ENCODE results near the gene VAMP2. TPM values are rescaled to one million over a fixed set of nuclear protein-coding genes. Genes with fewer than 3 reads are reported as not detected.

The VAMP2 gene
- total RNA-seq, 4 donors from 2014 or later: 10.9 to 37.0 (median 25.7) TPM

- Histone ChIP-seq H3K36me3 (no peaks in the 10 kb centered on the region), H3K27ac (peak overlapping the region; percentile 86 to 99 (median 97)), H3K4me3 (peak overlapping the region; percentile 59 to 98 (median 84)), H3K4me1 (peaks cover 37 to 42% of the 10 kb centered on the region in 2 donors), H3K9me3 (no peaks in the 10 kb centered on the region), H3K27me3 (no peaks in the 10 kb centered on the region)
- DNase-seq (no peak), ATAC-seq (no peak)
- TF ChIP-seq POLR2A (IDR thresholded peaks at IDR 0.05): no peak
- TF ChIP-seq, protein P1, sequence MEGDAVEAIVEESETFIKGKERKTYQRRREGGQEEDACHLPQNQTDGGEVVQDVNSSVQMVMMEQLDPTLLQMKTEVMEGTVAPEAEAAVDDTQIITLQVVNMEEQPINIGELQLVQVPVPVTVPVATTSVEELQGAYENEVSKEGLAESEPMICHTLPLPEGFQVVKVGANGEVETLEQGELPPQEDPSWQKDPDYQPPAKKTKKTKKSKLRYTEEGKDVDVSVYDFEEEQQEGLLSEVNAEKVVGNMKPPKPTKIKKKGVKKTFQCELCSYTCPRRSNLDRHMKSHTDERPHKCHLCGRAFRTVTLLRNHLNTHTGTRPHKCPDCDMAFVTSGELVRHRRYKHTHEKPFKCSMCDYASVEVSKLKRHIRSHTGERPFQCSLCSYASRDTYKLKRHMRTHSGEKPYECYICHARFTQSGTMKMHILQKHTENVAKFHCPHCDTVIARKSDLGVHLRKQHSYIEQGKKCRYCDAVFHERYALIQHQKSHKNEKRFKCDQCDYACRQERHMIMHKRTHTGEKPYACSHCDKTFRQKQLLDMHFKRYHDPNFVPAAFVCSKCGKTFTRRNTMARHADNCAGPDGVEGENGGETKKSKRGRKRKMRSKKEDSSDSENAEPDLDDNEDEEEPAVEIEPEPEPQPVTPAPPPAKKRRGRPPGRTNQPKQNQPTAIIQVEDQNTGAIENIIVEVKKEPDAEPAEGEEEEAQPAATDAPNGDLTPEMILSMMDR (IDR thresholded peaks at IDR 0.05 in 4 of 5, conservative IDR thresholded peaks at IDR 0.05 in 1 of 5): no peak
- intact Hi-C loops (cut with DNase I; ENCODE audit: low total_unique reads) (no loop called here), in situ Hi-C loops (cut with MboI; ENCODE audit: low sequenced_read_pairs in 4 of 4) (loop anchor here in 1 of 4 donors (5.0 to 10.0 kb wide), 2 partner anchors 33 to 64 kb away; partner anchors contain the start of gene HES7)
Observed at GRCh38 chr17:8189041-8189710, 26.4 kb upstream of the VAMP2 start.

DNA sequence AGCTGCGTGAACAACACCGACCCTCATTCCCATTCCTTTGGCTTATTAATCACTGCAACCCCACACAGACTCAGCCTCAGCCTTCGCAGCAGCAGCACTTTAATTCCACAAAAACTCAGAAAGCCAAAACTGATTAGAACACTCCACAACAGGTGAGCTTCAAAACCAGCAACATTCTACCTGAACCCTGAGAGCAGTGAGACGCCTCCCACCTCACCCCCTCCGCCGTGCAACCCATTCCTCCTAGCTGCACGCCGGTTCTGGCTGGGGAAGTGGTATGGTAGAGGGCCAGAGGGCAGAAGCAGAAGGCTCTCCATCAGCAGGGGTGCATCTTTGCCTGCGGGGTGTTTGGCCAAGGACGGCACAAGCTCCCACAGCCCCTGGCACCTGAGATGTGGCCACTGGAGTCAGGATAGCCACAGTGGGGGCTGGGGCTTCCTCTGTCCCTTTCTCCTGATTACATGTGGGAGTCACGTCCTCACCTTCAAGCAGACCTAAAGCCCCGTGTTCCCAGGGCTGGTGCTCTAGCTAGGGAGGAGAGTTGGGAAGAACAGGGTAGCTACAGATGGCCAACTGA, 25.6 kb upstream of the VAMP2 start:
- ATAC-seq (no peak), DNase-seq (no peak)
- peak overlapping the region; percentile 86 to 99 (median 97) for H3K27ac ChIP-seq
- TF ChIP-seq, protein P1 (IDR thresholded peaks at IDR 0.05 in 4 of 5, conservative IDR thresholded peaks at IDR 0.05 in 1 of 5): no peak
- TF ChIP-seq POLR2A (IDR thresholded peaks at IDR 0.05): no peak
- peaks cover 37 to 42% of the 10 kb centered on the region in 2 donors for H3K4me1 ChIP-seq
- peak overlapping the region; percentile 59 to 98 (median 84) for H3K4me3 ChIP-seq
- H3K9me3 ChIP-seq: no peaks in the 10 kb centered on the region
- H3K36me3 ChIP-seq: no peaks in the 10 kb centered on the region
- no peaks in the 10 kb centered on the region for H3K27me3 ChIP-seq
- intact Hi-C loops (cut with DNase I; ENCODE audit: low total_unique reads): no loop called here
- in situ Hi-C loops (cut with MboI; ENCODE audit: low sequenced_read_pairs in 4 of 4): loop anchor here in 1 of 4 donors (5.0 to 10.0 kb wide), 2 partner anchors 34 to 64 kb away; partner anchors contain the start of gene HES7

DNA sequence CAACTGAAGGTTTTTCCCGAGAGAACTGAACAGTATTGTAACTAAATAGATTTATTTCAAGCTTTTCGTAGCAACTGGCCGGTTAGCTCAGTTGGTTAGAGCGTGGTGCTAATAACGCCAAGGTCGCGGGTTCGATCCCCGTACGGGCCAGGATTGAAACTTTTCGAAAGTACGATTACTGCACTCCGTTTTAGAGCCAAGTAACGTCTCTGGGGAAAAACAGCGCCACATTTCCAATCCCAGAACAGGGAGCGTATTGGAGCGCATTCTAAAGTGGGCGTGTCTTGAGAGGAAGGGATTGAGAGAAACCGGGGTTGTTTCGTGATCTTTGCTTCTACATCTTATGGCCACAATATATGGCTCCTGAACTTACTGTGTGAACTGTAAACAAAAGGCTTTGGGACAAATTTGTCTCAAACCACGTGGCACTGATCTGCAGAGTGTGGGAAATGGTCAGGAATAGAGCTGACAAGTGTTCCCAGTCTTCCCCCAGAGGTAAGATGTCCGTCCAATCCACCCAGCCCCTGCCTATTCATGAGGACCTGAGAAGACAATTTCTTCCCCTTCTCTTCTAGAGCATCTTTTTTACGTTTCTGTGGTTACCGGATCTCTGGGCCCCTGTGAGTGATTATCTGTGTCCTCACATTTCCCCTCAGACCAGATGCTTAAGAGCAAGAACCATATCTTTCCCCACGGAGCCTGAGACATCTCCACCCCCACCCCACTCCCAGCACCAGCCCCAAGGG, 24.9 kb upstream of the VAMP2 start:
- TF ChIP-seq, protein P1 (IDR thresholded peaks at IDR 0.05 in 4 of 5, conservative IDR thresholded peaks at IDR 0.05 in 1 of 5): no peak
- peak in 1 of 2 donors; percentile 12 for TF ChIP-seq POLR2A (IDR thresholded peaks at IDR 0.05)
- Histone ChIP-seq H3K9me3 (no peaks in the 10 kb centered on the region), H3K4me1 (peaks cover 35 to 39% of the 10 kb centered on the region in 2 donors), H3K36me3 (no peaks in the 10 kb centered on the region), H3K27ac (peak overlapping the region; percentile 86 to 99 (median 97)), H3K27me3 (no peaks in the 10 kb centered on the region), H3K4me3 (peak overlapping the region; percentile 59 to 98 (median 84))
- peak; percentile 42 to 48 for ATAC-seq
- in situ Hi-C loops (cut with MboI; ENCODE audit: low sequenced_read_pairs in 4 of 4): loop anchor here in 1 of 4 donors (5.0 to 10.0 kb wide), 2 partner anchors 35 to 63 kb away; partner anchors contain the start of gene HES7
- intact Hi-C loops (cut with DNase I; ENCODE audit: low total_unique reads): loop anchor here (1.0 to 2.0 kb wide), 4 partner anchors 29 to 68 kb away; partner anchors contain the start of gene CTC1
- DNase-seq: peak; percentile 83 to 89

GRCh38 chr17:8186787-8187516, 24.2 kb upstream of the VAMP2 start:
- peaks cover 30 to 35% of the 10 kb centered on the region in 2 donors for H3K4me1 ChIP-seq
- H3K9me3 ChIP-seq: no peaks in the 10 kb centered on the region
- peak; percentile 68 to 71 for ATAC-seq
- intact Hi-C loops (cut with DNase I; ENCODE audit: low total_unique reads) (loop anchor here (1.0 to 2.0 kb wide), 5 partner anchors 14 to 68 kb away; partner anchors contain the start of gene CTC1), in situ Hi-C loops (cut with MboI; ENCODE audit: low sequenced_read_pairs in 4 of 4) (loop anchor here in 1 of 4 donors (5.0 to 10.0 kb wide), 2 partner anchors 35 to 62 kb away; partner anchors contain the start of gene HES7)
- DNase-seq: peak; percentile 88 to 95
- H3K27ac ChIP-seq: peak overlapping the region; percentile 86 to 99 (median 97)
- peak overlapping the region; percentile 59 to 98 (median 80) for H3K4me3 ChIP-seq
- TF ChIP-seq, protein P1 (IDR thresholded peaks at IDR 0.05 in 4 of 5, conservative IDR thresholded peaks at IDR 0.05 in 1 of 5): peak in 2 of 5 experiments; percentile 34 to 57
- no peak for TF ChIP-seq POLR2A (IDR thresholded peaks at IDR 0.05)
- H3K36me3 ChIP-seq: no peaks in the 10 kb centered on the region
- H3K27me3 ChIP-seq: no peaks in the 10 kb centered on the region
